ENCODE measurements around the gene GAPVD1.

Gene GAPVD1

GRCh38 chr9:125239631-125240597 lies 21.7 kb upstream of the GAPVD1 start:
- Histone ChIP-seq H3K36me3 (ENCODE audit: control insufficient read depth, insufficient read depth, low read length) (peaks cover 25% of the 10 kb centered on the region), H3K4me1 (ENCODE audit: control insufficient read depth, insufficient read depth, low read length) (peaks cover 29% of the 10 kb centered on the region), H3K27ac (ENCODE audit: low read depth, low read length) (peak overlapping the region; percentile 99), H3K27me3 (ENCODE audit: control insufficient read depth, insufficient read depth, low read length) (no peaks in the 10 kb centered on the region), H3K4me3 (ENCODE audit: low read length) (peak overlapping the region; percentile 100), H3K9ac (ENCODE audit: low read length) (peak overlapping the region; percentile 100)

- peaks cover 20% of the 10 kb centered on the region for H3K36me3 ChIP-seq (ENCODE audit: control insufficient read depth, insufficient read depth, low read length)
- peaks cover 26% of the 10 kb centered on the region for H3K4me1 ChIP-seq (ENCODE audit: control insufficient read depth, insufficient read depth, low read length)
- H3K4me3 ChIP-seq (ENCODE audit: low read length) = peak overlapping the region; percentile 100
- H3K9ac ChIP-seq (ENCODE audit: low read length) = peak overlapping the region; percentile 100
- no peaks in the 10 kb centered on the region for H3K27me3 ChIP-seq (ENCODE audit: control insufficient read depth, insufficient read depth, low read length)
- peak overlapping the region; percentile 99 for H3K27ac ChIP-seq (ENCODE audit: low read depth, low read length)
Observed at GRCh38 chr9:125240649-125240999, 21.0 kb upstream of the GAPVD1 start.

GRCh38 chr9:125241000-125241862 lies 20.4 kb upstream of the GAPVD1 start, which contains the start of gene HSPA5:
HSPA5 (minus strand) TSS chr9:125241343; CDS start chr9:125241126, 217 bp downstream.
- H3K9ac ChIP-seq (ENCODE audit: low read length) = peak within 1 kb of the TSS; percentile 100
- H3K27me3 ChIP-seq (ENCODE audit: control insufficient read depth, insufficient read depth, low read length) = no peaks in the 10 kb centered on the region
- peak within 1 kb of the TSS; percentile 100 for H3K4me3 ChIP-seq (ENCODE audit: low read length)
- peaks cover 16% of the 10 kb centered on the region for H3K36me3 ChIP-seq (ENCODE audit: control insufficient read depth, insufficient read depth, low read length)
- H3K27ac ChIP-seq (ENCODE audit: low read depth, low read length) = peak within 1 kb of the TSS; percentile 99
- peaks cover 22% of the 10 kb centered on the region for H3K4me1 ChIP-seq (ENCODE audit: control insufficient read depth, insufficient read depth, low read length)

- H3K27ac ChIP-seq (ENCODE audit: low read depth, low read length) = peak overlapping the region; percentile 98
- H3K9ac ChIP-seq (ENCODE audit: low read length) = peak overlapping the region; percentile 98
- H3K27me3 ChIP-seq (ENCODE audit: control insufficient read depth, insufficient read depth, low read length) = no peaks in the 10 kb centered on the region
Observed at GRCh38 chr9:125241863-125242739, 19.5 kb upstream of the GAPVD1 start.

GRCh38 chr9:125243792-125244260 lies 17.8 kb upstream of the GAPVD1 start:
- H3K9ac ChIP-seq (ENCODE audit: low read length) = no peak overlapping the region
- peaks cover 16% of the 10 kb centered on the region for H3K4me1 ChIP-seq (ENCODE audit: control insufficient read depth, insufficient read depth, low read length)
- no peaks in the 10 kb centered on the region for H3K27me3 ChIP-seq (ENCODE audit: control insufficient read depth, insufficient read depth, low read length)
- no peak overlapping the region for H3K27ac ChIP-seq (ENCODE audit: low read depth, low read length)
- peaks cover 7% of the 10 kb centered on the region for H3K36me3 ChIP-seq (ENCODE audit: control insufficient read depth, insufficient read depth, low read length)
- H3K4me3 ChIP-seq (ENCODE audit: low read length) = no peak overlapping the region

More at GRCh38 chr9:125241863-125242739, 19.5 kb upstream of the GAPVD1 start:
- H3K4me3 ChIP-seq (ENCODE audit: low read length) = peak overlapping the region; percentile 94
- H3K4me1 ChIP-seq (ENCODE audit: control insufficient read depth, insufficient read depth, low read length) = peaks cover 22% of the 10 kb centered on the region
- H3K36me3 ChIP-seq (ENCODE audit: control insufficient read depth, insufficient read depth, low read length) = peaks cover 14% of the 10 kb centered on the region

- Histone ChIP-seq H3K4me3 (ENCODE audit: low read length) (no peak overlapping the region), H3K9ac (ENCODE audit: low read length) (no peak overlapping the region), H3K27ac (ENCODE audit: low read depth, low read length) (no peak overlapping the region), H3K4me1 (ENCODE audit: control insufficient read depth, insufficient read depth, low read length) (peaks cover 3% of the 10 kb centered on the region), H3K36me3 (ENCODE audit: control insufficient read depth, insufficient read depth, low read length) (no peaks in the 10 kb centered on the region), H3K27me3 (ENCODE audit: control insufficient read depth, insufficient read depth, low read length) (no peaks in the 10 kb centered on the region)
Observed at GRCh38 chr9:125246261-125246667, 15.4 kb upstream of the GAPVD1 start.

- H3K4me3 ChIP-seq (ENCODE audit: low read length) = no peak overlapping the region
- no peaks in the 10 kb centered on the region for H3K4me1 ChIP-seq (ENCODE audit: control insufficient read depth, insufficient read depth, low read length)
- H3K9ac ChIP-seq (ENCODE audit: low read length) = no peak overlapping the region
- H3K36me3 ChIP-seq (ENCODE audit: control insufficient read depth, insufficient read depth, low read length) = no peaks in the 10 kb centered on the region
- H3K27ac ChIP-seq (ENCODE audit: low read depth, low read length) = no peak overlapping the region
- peaks cover under 1% of the 10 kb centered on the region for H3K27me3 ChIP-seq (ENCODE audit: control insufficient read depth, insufficient read depth, low read length)
Observed at GRCh38 chr9:125254231-125254630, 7.4 kb upstream of the GAPVD1 start.

GRCh38 chr9:125255781-125256391 lies 5.7 kb upstream of the GAPVD1 start:
- Histone ChIP-seq H3K27me3 (ENCODE audit: control insufficient read depth, insufficient read depth, low read length) (peaks cover 3% of the 10 kb centered on the region), H3K4me1 (ENCODE audit: control insufficient read depth, insufficient read depth, low read length) (no peaks in the 10 kb centered on the region), H3K9ac (ENCODE audit: low read length) (no peak overlapping the region), H3K4me3 (ENCODE audit: low read length) (no peak overlapping the region), H3K36me3 (ENCODE audit: control insufficient read depth, insufficient read depth, low read length) (no peaks in the 10 kb centered on the region), H3K27ac (ENCODE audit: low read depth, low read length) (no peak overlapping the region)

- no peak overlapping the region for H3K4me3 ChIP-seq (ENCODE audit: low read length)
- peaks cover 3% of the 10 kb centered on the region for H3K27me3 ChIP-seq (ENCODE audit: control insufficient read depth, insufficient read depth, low read length)
- H3K27ac ChIP-seq (ENCODE audit: low read depth, low read length) = no peak overlapping the region
- H3K36me3 ChIP-seq (ENCODE audit: control insufficient read depth, insufficient read depth, low read length) = no peaks in the 10 kb centered on the region
- peaks cover 2% of the 10 kb centered on the region for H3K4me1 ChIP-seq (ENCODE audit: control insufficient read depth, insufficient read depth, low read length)
- no peak overlapping the region for H3K9ac ChIP-seq (ENCODE audit: low read length)
Observed at GRCh38 chr9:125258160-125258785, 3.4 kb upstream of the GAPVD1 start.

GRCh38 chr9:125258832-125259534 lies 2.6 kb upstream of the GAPVD1 start:
- Histone ChIP-seq H3K36me3 (ENCODE audit: control insufficient read depth, insufficient read depth, low read length) (no peaks in the 10 kb centered on the region), H3K4me3 (ENCODE audit: low read length) (no peak overlapping the region), H3K4me1 (ENCODE audit: control insufficient read depth, insufficient read depth, low read length) (peaks cover 2% of the 10 kb centered on the region), H3K27ac (ENCODE audit: low read depth, low read length) (no peak overlapping the region), H3K9ac (ENCODE audit: low read length) (no peak overlapping the region), H3K27me3 (ENCODE audit: control insufficient read depth, insufficient read depth, low read length) (peaks cover 3% of the 10 kb centered on the region)

All from rectal smooth muscle tissue (tissue), 1 donor.